Pericardium fibroblast (primary cell): ENCODE results near the gene FEM1A. TPM values are rescaled to one million over a fixed set of nuclear protein-coding genes. Genes with fewer than 3 reads are reported as not detected.

Source experiments
- total RNA-seq: library from RNA; depleted of rRNA; stranded (reverse); fragments of >200 nt; gene quantifications from 2 replicates; pipeline ENCODE4 v1.2.3, GENCODE V29; 2015

FEM1A gene, protein sequence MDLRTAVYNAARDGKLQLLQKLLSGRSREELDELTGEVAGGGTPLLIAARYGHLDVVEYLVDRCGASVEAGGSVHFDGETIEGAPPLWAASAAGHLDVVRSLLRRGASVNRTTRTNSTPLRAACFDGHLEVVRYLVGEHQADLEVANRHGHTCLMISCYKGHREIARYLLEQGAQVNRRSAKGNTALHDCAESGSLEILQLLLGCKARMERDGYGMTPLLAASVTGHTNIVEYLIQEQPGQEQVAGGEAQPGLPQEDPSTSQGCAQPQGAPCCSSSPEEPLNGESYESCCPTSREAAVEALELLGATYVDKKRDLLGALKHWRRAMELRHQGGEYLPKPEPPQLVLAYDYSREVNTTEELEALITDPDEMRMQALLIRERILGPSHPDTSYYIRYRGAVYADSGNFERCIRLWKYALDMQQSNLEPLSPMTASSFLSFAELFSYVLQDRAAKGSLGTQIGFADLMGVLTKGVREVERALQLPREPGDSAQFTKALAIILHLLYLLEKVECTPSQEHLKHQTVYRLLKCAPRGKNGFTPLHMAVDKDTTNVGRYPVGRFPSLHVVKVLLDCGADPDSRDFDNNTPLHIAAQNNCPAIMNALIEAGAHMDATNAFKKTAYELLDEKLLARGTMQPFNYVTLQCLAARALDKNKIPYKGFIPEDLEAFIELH
- 10.6 and 11.1 TPM in 2 replicates for total RNA-seq

DNA sequence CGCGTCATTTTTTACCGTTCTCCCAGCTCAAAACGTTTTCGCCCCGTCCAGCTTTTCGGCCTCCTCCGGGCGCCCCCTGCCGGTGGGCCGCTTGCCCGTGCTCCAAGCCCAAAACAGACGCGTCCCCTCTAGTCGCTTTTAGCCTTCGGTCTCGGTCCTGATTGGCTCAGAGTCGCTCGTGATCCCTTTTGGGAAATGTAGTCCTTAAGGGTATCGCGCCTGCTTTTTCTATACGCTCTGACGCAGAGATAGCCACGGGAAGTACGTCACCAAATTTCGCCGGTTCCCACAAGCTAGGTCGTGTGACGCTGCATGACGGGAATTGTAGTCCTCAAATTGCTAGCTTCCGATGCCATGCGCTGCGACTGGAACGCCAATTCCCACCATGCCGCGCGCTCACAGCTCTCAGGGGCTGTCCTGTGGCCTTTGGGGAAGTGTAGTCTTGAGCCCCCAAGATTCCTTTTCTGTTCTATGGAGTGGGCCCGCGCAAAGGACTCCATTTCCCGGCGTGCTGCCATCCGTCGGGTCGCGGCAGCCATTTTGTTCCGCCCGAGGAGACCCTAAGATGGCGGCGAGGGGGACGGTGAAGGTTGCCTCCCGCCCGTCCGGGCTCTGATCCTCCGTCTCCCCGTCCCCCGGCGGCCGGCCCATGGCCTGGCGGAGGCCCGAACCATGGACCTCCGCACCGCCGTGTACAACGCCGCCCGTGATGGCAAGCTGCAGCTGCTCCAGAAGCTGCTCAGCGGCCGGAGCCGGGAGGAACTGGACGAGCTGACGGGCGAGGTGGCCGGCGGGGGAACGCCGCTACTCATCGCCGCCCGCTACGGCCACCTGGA is at the start of gene FEM1A:
Gene FEM1A, plus strand, starts transcription at position 552 of the 836 bp plus-strand sequence. Its CDS starts 121 bp downstream, at position 673.

DNA sequence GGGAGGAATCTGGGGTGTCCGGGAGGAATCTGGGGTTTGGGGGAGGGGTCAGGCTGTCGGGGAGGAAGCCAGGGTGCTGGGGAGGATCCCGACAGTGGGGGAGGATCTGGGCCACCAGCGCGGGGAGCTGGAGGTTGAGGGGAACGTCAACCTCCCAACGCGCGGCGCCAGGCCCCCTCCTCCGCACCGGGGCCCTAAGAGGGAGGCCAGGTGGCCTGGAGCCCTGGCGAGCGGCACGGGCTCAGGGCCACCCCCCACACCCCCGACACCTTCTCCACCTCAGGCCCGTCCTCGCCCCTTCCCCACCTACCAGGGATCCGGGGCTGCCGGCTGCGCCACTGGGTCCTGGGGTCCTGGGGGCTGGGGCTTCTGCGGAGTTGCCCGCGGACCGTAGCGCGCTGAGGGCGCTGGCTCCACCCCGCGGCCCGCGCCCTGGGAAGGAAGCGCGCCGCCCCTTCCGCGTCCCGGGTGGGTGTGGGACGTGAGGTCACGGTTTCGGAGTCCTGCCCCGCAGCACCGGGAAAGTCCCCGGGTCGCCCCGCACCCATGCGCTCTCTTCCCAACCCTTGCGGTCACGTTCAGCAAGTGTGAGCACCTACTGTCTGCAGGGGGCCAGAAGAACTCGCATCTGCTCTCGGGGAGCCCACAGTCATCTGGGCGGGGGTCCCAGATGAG is 39.9 kb downstream of the FEM1A start, which contains the start of gene TICAM1:
Gene TICAM1, minus strand, starts transcription at position 409 of the 675 bp plus-strand sequence. CDS start 13,335 bp downstream, outside the sequence.

Other genes with a start within 250 kb of the FEM1A start
- gene SEMA6B, start 232.1 kb upstream of the FEM1A start, total RNA-seq = 4.9 and 7.1 TPM in 2 replicates
- gene TNFAIP8L1, start 152.2 kb upstream of the FEM1A start, total RNA-seq = 1.4 and 2.3 TPM in 2 replicates
- gene MYDGF, start 121.4 kb upstream of the FEM1A start, total RNA-seq = 71.8 and 118 TPM in 2 replicates
- gene DPP9, start 67.9 kb upstream of the FEM1A start, total RNA-seq = 35.9 and 54.5 TPM in 2 replicates
- gene TICAM1, start 40.0 kb downstream of the FEM1A start, total RNA-seq = 3.0 and 4.3 TPM in 2 replicates
- gene PLIN3, start 75.9 kb downstream of the FEM1A start, total RNA-seq = 94.8 and 97.3 TPM in 2 replicates
- gene ARRDC5, start 111.2 kb downstream of the FEM1A start, total RNA-seq = not detected in 2 replicates
- 5.3 and 5.7 TPM in 2 replicates for gene UHRF1, start 117.8 kb downstream of the FEM1A start, total RNA-seq
- gene KDM4B, start 177.4 kb downstream of the FEM1A start, total RNA-seq = 23.9 and 28.4 TPM in 2 replicates